DMS 273 (cell line): ENCODE measurements around the gene NLN.
"Not testable (repeated sequence)": the region's sequence is repeated elsewhere in the genome, so short reads cannot be mapped to it uniquely, and the experiment has no call there.

Source experiments
- DNase-seq: peaks from one replicate; lab custom pipeline; 2025; ENCODE audit not compliant: unreplicated experiment; lab: John Stamatoyannopoulos, UW

The NLN gene

DNA sequence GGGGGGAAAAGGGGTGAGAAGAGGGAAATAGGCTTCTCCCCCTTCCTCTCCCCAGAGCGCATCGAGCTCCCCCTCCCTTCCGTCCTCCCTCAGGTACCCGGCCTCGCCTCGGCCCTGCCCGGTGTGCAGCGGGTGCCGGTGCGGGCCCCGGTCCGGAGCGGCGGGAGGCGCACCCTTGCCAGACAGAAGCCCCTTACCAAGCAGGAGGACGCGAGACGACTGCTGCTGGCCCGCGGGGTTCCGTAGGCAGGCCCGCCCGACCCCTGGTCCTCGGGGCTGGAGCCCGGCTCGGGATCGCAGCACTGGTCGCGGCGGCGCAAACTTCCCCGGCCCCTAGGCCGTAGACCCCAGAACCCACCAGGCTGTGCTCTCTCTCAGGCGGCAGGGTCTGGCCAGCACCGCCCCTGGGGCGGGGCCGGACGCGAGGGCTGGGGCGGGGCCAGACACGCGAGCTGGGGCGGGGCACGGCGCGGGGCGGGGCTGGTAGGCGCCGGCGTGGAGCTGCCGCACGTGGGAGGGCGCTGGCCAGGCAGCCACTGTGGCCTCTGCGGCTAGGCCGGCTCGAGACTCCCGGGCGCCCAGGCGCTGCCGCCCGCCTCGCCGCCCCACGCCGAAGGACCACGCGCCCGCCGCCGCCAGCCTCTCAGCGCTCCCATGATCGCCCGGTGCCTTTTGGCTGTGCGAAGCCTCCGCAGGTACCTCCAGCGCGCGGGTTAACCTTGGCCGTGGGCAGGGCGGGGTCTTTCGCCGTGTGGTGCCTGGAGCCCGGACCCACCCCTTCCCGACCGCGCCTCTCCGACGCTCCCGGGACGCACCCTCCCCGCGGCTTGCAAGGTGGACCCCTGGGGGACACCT is at the start of gene NLN, which contains the start of gene SGTB:
NLN (plus strand) TSS at position 486 of the 855 bp plus-strand sequence; CDS start at position 655, 169 bp downstream.
SGTB (minus strand) TSS at position 390 of the 855 bp plus-strand sequence. CDS start 1,302 bp downstream, outside the sequence.
- peak; percentile 89 for DNase-seq

DNA sequence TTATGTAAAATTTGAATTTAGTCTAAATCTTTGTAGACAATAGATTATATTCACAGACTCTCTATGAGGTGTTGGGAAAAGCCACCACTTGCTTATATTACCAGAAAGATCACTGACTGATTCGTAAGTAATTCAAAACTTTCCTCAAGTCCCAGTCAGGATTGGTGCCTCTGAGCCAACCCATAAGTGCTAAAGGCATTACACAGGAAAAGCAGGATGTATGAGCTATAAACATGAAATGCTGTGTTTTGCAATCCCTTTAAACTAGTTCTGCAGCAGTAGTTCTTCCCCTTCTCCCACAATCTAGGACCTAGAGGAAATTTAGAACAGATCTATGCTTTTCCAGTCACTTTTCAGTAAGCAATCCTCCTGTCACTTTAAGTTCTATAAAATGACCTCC is 49.2 kb upstream of the NLN start:
- DNase-seq: no peak

DNA sequence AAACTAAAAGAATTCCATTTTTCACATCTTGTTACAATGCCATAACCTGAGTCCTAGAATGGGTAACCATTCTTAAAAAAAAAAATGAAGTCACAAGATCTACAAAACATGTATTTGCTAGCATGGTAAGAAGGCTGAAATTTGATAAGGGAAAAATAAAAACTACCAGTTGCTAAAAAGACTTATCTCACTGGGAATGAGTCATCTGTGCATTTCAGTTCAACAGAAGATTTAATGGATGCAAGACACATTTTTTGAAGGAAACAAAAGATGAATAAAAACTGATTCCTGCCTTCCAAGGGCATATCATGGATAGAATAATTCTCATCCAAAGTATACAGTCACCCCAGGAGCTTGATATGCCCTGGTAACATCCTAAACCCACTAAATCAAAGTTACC is 47.3 kb upstream of the NLN start:
- DNase-seq: no peak

DNA sequence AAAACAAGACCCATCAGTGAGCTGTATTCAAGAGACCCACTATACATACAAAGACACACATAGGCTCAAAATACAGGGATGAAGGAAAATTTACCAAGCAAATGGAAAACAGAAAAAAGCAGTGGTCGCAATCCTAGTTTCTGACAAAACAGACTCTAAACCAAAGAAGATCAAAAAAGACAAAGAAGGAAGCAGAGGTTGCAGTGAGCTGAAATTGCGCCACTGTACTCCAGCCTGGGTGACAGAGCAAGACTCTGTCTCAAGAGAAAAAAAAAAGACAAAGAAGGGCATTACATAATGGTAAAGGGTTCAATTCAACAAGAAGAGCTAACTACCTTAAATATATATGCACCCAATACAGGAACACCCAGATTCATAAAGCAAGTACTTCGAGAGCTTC is 45.9 kb upstream of the NLN start:
- DNase-seq: not testable (repeated sequence)

DNA sequence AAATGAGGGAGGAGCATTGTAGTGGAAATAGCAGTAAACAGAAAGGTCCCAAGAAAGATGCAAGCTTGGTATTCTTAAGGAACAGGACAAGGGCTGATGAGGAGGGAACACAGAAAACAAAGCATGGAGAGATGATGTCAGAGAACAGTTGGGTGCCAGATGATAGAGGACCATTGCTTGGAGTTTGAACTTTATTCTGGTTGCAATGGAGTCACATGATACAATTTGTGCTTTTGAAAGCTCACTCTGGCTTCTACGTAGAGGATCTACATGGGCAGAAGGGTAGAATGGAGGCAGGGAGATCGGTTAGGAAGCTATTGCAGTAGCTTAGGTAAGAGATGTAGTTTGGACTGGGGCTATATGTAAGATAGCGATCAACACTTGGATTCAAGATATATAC is 39.9 kb upstream of the NLN start:
- DNase-seq: no peak

DNA sequence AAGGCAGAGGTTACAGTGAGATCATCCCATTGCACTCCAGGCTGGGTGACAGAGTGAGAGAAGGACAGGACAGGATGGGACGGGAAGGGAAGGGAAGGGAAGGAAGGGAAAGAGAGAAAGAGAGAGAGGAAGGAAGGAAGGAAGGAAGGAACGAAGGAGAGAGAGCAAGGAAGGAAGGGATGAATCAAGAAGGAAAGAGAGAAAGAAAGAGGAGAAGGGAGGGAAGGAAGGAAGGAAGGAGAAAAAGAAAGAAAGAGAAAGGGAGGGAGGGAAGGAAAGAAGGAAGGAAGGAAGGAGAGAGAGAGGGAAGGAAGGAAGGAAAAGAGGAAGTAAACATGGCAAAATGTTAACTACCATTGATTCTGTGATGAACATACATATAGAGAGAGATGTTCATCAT is 28.9 kb upstream of the NLN start:
- DNase-seq: no peak

DNA sequence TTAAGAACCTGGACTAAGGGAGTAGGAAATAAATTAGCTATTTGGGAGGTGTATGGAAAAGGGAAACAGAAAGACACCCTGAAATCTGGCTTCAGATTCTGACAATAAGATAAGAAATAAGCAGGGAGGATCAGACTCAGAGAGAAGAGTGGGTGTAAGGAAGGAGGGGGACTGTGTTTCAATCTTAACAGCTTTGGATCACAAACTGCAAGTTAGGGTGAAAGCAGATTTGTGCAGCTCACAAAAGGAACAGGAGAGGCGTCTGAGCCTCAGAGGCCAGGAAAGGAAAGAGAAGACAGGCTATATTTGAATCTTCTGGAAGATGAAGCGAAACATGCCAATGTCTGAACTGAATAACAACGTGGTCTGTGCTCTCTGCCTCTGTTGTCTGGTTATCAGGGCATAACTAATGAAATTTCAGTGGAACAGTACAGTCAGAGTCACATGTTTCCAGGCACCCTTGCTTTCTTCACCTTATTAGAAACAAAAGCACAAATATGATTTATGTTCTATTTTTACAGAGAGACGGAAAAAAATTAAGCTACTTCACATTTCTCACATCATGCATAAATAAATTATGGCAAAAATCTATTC is 26.7 kb upstream of the NLN start:
- DNase-seq: no peak

DNA sequence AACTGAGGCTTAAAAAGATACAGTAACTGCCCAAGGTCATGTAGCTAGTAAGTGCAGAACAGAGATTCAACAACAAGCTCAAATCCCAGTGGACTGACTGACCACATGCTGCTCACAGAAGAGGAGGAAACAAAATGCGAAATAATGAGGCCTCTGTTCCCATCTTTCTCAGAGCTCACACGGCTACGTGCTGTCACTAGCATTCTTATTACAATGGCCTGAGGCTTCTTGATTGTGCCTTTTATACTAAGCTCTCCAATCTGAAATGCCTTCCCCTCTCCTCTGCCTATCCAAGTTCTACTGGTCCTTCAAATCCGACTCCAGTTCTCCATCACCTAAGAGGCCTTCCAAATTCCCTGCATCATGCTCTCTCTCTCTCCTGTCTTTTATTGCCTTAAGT is 26.1 kb upstream of the NLN start:
- no peak for DNase-seq

DNA sequence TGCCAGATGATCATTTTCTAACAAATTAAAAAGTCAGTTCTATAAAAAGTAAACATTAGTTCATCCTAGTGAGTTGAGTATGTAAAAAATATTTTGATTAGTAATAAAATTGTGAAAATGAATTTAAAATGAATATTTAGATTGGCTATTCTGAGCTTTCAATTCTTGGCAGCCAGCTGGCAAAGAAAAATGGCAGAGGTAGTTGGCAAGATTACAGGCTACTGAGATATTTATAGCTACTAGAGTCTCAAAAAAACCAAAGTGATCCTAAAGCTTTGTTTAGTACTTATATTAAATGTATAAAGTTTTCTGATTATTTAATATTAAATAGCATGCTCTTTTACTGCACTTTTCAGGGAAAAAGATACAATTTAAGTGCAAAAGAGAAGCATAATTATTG is 25.1 kb upstream of the NLN start:
- peak; percentile 5 for DNase-seq

DNA sequence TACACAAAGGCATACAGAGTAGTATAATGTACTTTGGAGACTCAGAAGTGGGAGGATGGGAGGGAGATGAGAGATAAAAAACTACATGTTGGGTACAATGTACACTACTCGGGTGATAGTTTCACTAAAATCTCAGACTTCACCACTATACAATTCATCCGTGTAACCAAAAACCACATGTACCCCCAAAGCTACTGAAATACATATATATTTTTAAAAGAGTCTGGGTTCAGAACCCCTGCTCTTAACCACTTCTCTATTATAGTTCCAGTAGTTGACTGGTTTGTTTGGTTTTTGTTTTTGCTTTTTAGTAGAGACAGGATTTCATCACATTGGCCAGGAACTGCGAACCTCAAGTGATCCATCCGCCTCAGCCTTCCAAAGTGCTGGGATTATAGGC is 22.7 kb upstream of the NLN start:
- DNase-seq: no peak

DNA sequence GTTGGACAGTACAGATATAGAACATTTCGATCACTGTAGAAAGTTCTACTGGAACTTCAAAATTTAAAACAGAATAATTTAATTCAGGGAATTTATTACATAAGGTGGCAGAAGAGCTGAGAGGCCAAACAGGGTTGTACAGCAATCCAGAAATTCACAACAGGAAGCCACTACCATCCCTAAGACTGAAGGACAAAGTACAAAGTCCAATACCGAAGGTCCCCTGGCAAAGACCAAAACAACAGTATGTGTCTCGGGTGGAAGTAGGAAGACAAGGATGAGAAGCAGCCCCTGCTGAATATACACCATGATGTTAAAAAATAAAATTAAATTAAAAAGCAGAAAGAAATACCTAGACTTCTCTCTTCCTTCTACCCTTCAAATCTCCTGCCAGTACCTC is 20.0 kb upstream of the NLN start:
- no peak for DNase-seq

DNA sequence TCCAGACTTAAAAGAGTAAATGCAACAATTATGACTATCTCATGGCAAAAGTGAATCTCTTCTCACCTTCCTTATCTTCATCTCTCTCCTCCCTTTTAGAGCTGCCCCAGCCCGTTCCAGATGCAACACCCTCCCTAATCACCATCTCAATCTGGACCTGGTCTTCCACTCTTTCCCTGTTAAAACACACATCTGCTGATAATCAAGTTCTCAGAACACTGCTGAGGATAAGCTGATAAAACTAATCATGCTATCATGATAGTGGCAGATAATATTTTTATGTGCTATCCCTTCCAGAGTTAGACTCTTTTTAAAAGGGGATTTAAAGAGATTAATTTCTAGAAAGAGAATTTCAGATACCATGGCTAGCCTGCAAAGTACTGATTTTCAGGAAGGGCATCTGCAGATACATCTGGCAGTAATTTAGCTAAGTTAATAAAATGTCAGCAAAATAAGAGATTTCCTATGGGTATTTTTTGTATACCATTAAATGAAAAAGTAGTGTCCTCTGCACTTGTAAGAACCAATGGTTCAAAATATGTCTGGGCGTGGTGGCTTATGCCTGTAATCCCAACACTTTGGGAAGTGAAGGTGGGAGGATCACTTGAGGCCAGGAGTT is 17.3 kb upstream of the NLN start:
- peak; percentile 2 for DNase-seq

DNA sequence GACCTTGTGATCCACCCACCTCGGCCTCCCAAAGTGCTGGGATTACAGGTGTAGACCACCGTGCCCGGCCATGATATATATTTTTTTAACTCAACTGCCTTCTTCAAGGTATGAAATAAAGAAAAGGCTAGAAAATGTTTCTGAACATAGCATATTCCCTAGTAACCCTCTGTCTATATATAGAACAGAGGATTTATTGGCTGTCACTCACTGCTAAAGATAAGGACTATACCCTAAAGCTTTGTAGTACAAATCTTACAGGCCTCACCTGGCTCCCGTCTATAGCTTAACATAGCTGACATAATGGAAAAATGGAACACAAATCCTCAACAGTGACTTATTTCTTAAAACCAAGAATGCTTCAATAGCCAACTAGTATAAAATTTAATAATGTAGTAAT is 14.3 kb upstream of the NLN start:
- DNase-seq: no peak

DNA sequence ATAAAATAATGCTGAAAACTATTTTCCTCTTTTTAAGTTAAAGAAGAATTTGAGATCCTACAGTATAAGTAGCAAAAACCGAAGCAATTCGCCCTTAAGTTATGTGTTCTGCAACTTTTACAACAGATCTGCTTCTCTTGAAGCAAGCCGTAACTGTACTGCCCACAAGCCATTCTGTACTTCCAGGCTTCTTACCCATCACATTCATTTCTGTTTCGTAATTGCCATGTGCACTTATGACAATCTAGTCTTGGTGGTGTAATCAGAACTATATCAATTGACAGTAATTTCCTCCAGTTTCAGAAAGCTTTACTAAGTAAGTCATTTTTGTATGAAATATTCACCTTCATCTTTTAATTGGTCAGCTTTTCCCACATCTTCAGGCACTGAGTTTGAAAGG is 13.9 kb upstream of the NLN start:
- DNase-seq: no peak

DNA sequence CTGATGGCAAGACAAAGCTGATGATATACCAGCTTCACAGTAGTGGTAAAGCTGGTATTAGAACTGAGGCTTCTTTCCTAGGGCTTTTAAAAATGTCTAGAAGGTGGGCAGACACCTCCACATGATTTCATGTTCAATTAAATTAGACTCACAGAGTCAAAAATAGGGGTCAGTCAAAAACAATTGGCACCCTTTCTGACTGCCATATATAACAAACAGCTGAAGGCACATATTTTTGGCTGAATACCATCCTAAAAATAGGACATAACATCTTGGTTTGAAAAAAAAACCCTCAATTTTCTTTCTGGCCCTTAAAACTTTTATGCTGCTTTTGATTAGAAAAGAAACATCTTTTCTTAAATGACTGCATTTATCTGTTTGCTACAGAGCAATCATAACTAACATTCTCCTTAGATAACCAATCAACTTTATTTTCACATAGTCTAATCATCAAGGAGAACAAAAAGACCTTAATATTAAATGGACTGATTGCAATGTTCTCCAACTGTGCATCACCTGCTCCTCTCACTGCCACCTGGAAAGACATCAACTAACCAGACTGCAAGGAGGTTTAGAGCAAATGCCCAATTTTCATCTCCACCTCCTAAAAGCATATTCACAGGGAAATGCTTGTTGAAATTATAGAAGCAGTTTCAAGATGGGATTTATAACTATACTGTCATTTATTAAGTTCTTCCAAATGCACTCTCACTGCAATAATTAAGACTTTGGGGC is 3.3 kb upstream of the NLN start:
- DNase-seq: no peak

DNA sequence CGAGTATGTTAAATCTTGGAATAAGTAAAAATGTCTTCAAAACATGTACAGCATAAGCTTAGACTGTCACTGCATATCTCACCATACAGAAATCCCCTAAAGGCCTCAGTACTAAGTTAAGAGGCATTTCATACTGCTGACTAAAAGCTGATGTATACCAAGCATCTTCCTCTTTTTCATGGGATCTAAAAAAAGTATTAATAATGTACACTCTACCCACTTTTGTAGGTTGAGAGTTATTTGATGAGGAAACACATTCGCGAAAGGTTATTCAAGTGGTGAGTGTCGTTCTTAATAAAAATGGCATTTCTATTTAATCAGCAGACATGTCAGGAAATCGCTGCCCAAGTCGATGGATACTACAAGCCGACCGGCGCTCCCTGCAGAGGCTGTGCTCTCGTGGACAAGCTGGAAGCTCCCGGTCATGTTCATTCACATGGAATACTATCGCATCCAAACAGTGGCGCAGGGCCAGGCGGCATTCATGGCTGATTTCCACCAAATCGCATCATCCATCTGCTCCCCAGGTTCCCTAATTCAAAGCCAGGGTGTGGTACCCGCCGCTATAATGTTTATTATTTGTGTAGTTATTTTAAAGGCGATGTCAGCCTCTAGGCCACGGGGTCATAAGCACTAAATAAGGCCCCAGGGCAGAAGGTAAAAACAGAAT is 820 bp upstream of the NLN start:
- DNase-seq: peak; percentile 89

DNA sequence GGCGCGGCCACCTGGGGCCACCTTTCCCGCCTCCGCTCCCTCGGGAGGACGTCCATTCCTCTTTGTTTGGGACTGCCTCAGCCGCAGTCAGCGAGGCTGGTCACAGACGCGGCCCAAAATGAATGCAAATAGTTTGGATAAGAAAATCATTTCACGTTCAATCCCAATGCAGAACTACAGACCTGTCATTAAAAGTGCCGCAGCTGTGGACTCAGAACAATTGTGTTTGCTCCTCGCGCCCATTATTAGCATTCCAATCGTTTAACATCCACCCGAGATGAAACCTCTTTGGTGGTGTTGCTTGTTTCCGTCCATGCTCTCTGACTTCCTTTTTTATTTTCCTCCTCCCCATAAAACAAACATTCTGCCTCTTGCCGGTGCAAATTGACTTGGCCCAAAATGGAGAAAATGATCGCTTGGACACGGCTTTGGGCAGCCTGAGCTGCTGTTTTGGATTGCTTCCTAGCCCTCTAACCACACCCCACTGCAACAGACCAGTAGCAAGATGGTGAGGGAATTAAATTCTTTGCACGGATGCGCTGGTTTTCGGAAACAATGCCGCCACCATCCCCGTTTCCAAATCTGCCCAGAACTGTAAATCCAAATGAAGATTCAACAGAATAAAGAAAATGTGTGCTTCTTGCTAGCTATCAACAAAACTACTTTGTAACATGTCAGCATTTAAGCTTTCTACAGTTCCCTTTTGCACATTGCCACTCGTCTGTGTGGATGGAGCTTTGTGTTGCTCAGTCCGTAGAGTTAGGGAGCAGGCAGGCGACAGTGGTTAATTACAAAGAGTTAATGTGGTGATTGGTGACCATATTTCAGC is 784 bp downstream of the NLN start:
- peak; percentile 75 for DNase-seq

DNA sequence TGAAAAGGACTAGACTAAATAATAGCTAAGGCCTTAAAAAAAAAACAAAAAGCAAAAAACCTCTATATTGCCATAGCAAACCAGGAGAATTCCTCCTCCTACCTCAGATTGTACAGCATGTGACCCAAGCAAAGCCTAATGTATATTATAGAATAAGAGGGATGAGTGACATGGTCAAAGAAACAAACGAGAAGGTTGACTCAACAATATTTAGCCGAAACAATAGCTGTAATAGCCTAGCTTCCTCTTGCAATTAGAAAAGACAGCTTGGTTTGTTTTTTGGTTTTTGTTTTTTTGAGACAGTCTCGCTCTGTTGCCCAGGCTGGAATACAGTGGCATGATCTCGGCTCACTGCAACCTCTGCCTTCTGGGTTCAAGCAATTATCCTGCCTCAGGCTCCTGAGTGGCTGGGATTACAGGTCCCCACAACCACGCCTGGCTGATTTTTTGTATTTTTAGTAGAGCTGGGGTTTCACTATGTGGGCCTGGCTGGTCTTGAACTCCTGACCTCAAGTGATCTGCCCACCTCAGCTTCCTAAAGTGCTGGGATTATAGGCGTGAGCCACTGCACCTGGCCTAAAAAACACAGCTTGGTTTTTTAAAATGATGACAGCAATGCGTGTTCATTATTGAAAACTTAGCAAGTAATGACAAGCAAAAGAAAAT is 5.6 kb downstream of the NLN start:
- DNase-seq: no peak

DNA sequence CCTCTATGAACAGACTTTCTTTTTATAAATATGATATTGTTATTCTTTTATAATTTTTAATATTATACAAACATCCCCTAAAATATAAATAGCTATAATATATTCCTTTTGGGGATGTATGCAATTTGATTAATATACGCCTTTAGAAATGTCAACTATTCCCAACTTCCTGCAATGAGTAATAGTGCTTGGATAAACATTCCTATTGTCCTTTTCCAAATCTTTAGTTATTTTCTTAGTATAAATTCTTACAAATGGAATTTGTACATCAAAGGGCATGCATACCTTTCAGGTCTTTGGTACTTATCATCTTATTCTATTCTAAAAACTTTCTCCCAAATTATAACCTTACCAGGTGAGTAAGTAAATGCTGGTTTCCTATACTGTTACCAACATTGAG is 6.2 kb downstream of the NLN start:
- DNase-seq: no peak

DNA sequence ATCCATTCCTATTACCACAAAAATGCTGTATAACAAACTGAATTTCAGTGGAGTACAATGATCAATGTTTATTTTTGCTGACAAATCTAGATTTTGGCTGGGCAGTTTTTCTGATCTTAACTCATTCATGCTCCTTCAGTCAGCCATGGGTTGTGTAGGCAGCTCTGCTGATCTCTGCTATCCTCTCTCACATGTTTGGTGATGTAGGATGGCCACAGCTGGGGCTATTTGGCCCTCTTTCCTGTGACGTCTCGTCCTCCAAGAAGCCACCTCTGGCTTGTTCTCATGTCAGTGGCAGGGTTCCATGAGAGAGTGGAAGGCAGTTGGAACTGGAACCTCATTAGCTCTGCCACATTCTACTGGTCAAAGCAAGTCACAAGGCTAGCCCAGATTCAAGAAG is 8.9 kb downstream of the NLN start:
- DNase-seq: no peak
